ENCODE results near the gene VPS13C. TPM values are rescaled to one million over a fixed set of nuclear protein-coding genes. Genes with fewer than 3 reads are reported as not detected.

Gene VPS13C
- total RNA-seq, 4 donors from 2014 or later = 68.2 to 165 (median 102) TPM

GRCh38 chr15:62099094-62099601, 38.9 kb upstream of the VPS13C start:
- H3K4me3 ChIP-seq = no peak overlapping the region
- DNase-seq = no peak
- intact Hi-C loops (cut with DNase I; ENCODE audit: low total_unique reads) = no loop called here

GRCh38 chr15:62094388-62094787, 34.1 kb upstream of the VPS13C start:
- TF ChIP-seq CTCF (IDR thresholded peaks at IDR 0.05) = no peak
- no peak for TF ChIP-seq POLR2A (IDR thresholded peaks at IDR 0.05)
- DNase-seq = no peak
- Histone ChIP-seq H3K4me1 (no peaks in the 10 kb centered on the region), H3K4me3 (no peak overlapping the region), H3K36me3 (no peaks in the 10 kb centered on the region), H3K27ac (no peak overlapping the region), H3K9me3 (no peaks in the 10 kb centered on the region), H3K27me3 (no peaks in the 10 kb centered on the region)
- intact Hi-C loops (cut with DNase I; ENCODE audit: low total_unique reads) = no loop called here

More at GRCh38 chr15:62099094-62099601, 38.9 kb upstream of the VPS13C start:
- TF ChIP-seq CTCF (IDR thresholded peaks at IDR 0.05) (no peak), POLR2A (IDR thresholded peaks at IDR 0.05) (no peak)
- Histone ChIP-seq H3K9me3 (no peaks in the 10 kb centered on the region), H3K4me1 (no peaks in the 10 kb centered on the region), H3K27me3 (no peaks in the 10 kb centered on the region), H3K27ac (no peak overlapping the region), H3K36me3 (no peaks in the 10 kb centered on the region)

GRCh38 chr15:62093809-62094208, 33.6 kb upstream of the VPS13C start:
- TF ChIP-seq POLR2A (IDR thresholded peaks at IDR 0.05) (no peak), CTCF (IDR thresholded peaks at IDR 0.05) (no peak)
- DNase-seq = no peak
- intact Hi-C loops (cut with DNase I; ENCODE audit: low total_unique reads) = no loop called here

GRCh38 chr15:62090988-62091387, 30.7 kb upstream of the VPS13C start:
- DNase-seq = no peak
- no peak overlapping the region for H3K27ac ChIP-seq
- no peak for TF ChIP-seq CTCF (IDR thresholded peaks at IDR 0.05)
- no peak for TF ChIP-seq POLR2A (IDR thresholded peaks at IDR 0.05)
- no peaks in the 10 kb centered on the region for H3K36me3 ChIP-seq
- intact Hi-C loops (cut with DNase I; ENCODE audit: low total_unique reads) = no loop called here
- H3K27me3 ChIP-seq = no peaks in the 10 kb centered on the region
- no peak overlapping the region for H3K4me3 ChIP-seq
- no peaks in the 10 kb centered on the region for H3K4me1 ChIP-seq
- no peaks in the 10 kb centered on the region for H3K9me3 ChIP-seq

More at GRCh38 chr15:62093809-62094208, 33.6 kb upstream of the VPS13C start:
- no peaks in the 10 kb centered on the region for H3K4me1 ChIP-seq
- H3K9me3 ChIP-seq = no peaks in the 10 kb centered on the region
- H3K27me3 ChIP-seq = no peaks in the 10 kb centered on the region
- H3K36me3 ChIP-seq = no peaks in the 10 kb centered on the region
- no peak overlapping the region for H3K4me3 ChIP-seq
- no peak overlapping the region for H3K27ac ChIP-seq

GRCh38 chr15:62089616-62090015, 29.4 kb upstream of the VPS13C start:
- H3K27ac ChIP-seq = no peak overlapping the region
- TF ChIP-seq CTCF (IDR thresholded peaks at IDR 0.05) (no peak), POLR2A (IDR thresholded peaks at IDR 0.05) (no peak)
- no peak for DNase-seq
- H3K27me3 ChIP-seq = no peaks in the 10 kb centered on the region
- no peaks in the 10 kb centered on the region for H3K36me3 ChIP-seq
- H3K4me1 ChIP-seq = no peaks in the 10 kb centered on the region
- H3K4me3 ChIP-seq = no peak overlapping the region
- H3K9me3 ChIP-seq = no peaks in the 10 kb centered on the region
- intact Hi-C loops (cut with DNase I; ENCODE audit: low total_unique reads) = no loop called here
